KG1 (cell line): ENCODE results near the gene MB.
"Not testable (repeated sequence)": the region's sequence is repeated elsewhere in the genome, so short reads cannot be mapped to it uniquely, and the experiment has no call there.

ENCODE experiments used
- DNase-seq: peaks from one replicate; lab custom pipeline; 2025; lab: John Stamatoyannopoulos, UW

The MB gene

DNA sequence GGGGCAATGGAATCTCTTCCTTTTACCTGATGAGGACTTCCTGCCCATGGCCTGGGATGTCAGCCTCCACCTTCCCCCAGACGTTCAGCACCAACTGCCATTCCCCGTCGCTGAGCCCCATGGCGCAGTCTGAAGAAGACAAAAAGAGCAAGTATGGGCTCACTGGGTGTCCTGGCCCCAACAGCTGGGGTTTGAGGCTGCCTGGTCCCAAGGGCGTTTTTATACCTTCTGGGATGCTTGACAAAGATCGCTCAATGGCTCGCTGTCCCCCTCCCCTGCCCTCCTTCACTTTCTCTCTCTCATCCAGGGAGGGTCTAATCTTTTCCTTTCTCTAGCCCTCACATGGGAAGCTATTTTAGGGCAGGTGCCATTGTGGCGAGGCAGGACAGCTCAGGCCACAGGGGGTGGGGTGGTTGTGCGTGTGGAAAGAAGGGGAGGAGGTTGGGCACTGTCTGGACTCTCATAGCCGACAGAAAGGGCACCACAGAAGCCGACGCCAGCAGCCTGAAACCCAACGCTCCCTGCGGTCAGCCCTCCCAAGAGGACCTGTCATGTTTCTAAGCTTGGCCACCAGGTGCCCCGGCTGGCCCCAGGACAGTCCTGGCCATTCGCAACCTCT, at the start of gene MB:
Gene MB, minus strand, starts transcription at position 193 of the 619 bp plus-strand sequence. Its CDS starts 72 bp downstream, at position 121.
- no peak for DNase-seq

DNA sequence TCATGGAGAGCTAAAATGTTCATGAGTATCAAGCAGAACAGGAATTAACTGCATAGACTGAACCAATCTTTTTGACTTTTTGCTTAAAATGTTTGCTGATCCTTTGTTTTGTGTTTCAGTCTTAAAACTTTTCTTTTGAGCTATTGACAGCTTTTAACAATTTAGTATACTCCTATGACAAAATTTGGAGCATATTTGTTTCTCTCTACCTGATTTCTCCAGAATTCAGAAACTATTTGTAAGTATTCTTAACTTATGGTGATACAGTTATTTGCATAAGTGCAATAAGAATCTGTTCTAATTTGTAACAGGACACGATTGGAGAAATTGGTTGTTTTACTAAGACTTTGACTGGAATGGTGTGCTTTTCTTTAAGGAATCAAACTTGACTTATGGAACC, 49.6 kb upstream of the MB start:
- DNase-seq, result not testable (repeated sequence)

DNA sequence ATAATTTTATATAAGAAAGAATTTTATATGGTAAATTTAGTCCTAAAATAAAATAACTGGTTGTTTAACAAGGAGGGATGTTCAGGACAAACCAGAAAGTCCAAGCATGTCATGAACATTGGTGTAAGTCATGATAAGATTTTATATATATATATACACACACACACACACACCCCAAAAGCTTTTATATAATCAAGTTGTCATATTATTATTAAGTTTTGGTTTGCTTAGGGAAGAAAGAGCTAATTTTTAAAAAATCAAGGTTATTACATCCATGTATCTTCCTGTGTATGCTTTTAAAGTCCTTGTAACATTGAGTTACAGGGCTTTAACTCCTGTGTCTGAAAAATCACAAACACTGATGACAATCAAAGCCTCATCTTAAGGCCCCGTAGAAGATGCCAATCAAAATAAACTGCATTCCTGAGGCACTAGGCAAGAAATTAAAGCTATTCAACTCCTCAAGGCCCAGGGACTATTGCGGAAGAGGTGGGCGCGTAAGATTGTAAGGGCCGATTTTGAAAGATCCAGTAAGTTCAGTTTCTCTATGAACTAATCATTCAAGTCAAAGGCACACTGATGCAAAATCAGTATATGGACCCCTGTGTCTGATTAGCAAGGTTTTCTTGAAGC, 47.9 kb upstream of the MB start:
- no peak for DNase-seq

DNA sequence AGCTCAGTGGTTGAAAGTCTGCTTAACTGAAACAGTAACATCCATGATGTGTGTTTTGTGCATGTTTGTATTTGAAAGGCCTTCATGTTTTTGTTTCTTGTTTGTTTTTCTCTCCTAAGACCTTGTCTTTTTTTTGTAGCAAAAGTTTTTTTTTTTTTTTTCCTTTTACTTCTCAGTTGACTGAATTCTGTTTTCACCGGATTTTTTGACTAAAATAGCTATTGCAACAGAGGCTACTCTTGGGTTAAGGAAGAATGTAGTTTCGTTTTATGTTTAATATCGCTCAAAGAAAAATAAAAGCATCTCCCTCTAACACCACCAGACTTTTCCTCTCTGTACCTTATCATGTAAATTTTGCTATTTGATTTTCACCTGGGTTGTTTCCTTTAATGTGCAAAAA, 46.2 kb upstream of the MB start:
- no peak for DNase-seq

DNA sequence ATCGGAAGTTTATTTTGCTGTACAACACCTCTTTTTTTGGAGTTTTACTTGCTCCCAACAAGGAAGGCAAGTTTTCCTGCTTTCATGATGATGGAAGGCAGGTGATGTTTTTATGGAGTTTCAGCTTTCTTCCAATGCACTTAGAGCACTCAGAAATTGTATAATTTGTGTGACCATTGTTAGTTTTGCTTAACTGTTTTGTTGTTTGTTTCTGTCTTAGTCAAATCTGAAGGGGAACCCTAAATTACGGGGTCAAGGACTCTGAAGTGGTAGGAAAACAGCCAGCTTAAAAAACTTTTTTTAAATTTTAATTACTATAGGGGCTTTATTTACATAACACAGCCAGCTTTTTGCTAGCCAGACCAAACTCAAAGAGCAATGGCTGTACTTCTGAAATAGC, 45.8 kb upstream of the MB start:
- no peak for DNase-seq

DNA sequence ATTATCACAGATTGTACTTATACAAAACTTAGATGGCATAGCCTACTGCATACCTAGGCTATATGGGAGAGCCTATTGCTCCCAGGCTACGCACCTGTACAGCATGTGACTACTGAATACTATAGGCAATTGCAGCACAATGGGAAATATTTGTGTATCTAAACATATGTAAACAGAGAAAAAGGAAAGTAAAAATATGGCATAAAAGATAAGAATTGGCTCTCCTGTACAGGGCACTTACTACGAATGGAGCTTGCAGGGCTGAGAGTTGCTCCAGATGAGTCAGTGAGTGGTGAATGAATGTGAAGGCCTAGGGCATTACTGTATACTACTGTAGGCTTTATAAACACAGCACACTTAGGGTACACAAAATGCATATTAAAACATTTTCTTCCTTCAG, 44.3 kb upstream of the MB start:
- no peak for DNase-seq

DNA sequence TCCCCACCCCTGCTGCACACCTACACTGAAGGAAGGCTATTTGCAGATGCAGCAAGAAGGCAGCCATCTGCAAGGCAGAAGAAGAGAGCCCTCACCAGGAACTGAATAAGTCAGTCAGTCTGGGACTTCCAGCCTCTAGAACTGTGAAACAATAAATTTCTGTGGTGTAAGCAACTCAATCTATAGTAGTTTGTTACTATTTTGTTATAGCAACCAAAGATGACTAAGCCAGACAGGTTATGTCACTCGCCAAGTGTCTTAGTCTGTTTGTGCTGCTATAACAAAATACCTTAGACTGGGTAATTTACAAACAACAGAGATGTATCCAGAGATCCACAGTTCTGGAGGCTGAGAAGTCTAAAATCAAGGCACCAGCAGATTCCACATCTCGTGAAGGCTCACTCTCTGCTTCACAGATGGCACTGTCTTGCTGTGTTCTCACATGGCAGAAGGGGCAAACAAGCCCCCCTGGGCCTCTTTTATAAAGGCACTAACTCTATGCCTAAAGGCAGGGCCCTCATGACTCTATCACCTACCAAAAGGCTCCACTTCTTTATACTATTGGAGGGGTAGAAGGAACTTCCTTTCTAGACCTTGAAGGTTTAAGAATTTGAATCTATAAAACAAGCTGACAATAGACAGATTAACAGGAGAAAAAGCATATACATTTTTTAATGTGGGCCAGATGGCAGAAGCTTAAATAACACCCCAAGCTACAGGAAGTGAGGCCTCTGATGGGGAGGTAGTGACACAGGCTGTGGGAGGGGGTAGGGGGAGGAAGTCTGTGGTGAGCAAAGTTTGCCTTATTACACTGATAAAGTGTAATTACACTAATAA, 43.4 kb upstream of the MB start:
- peak; percentile 67 for DNase-seq

DNA sequence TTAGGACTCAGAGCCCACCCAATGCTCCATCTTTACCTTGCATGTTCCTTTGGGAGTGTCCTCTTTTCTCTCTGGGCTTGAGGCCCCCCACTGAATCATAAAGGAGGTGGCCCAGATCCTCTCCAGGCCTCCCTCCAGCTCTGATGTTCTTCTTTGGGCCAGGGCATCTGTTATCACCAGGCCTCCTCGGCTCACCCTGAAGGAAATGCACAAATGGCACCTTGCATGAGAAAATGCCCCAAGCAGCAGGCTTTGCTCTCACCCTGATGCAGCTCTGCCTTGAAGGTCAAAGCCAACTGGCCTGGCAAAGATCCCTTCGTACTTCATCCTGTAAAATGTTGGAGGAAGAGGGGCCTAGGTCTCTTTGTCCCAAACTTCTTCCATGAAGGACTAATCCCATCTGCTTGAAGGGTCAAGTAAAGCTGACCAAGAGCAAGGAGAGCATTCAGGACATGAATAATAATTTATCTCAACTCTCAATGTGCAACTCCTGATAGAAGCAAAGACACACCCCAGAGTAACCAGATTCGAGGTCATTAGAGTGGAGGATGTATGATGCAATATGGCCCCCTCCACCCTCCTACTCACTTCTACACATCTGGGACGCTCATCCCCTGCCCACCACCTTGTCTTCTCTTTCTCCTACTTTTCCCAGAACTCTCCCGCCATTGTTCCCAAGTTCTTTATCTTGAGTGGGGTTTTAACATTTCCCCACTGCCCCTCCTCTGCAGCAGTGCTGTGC, 40.6 kb upstream of the MB start:
- no peak for DNase-seq

DNA sequence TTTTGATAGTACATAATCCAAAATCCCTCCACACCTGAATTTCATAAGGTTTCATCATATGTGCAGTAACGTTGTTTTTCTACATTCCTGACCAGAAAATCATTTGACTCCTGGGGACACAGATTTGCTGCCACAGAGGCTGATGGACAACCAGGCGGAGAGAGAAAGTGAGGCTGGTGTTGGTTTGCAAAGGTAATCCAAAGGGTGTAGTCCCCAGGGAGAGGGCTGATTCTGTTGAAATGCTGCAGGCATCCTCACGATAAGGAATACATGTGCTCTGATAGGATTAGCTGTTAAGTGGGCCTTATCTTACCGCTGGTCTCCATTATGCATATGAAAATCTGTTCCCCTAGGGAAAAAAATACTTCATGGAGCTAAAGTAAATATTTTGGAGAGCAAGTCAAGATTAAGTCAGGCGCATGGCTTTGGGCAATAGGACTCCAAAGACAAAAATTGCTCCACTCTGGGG, 39.2 kb upstream of the MB start:
- DNase-seq, result no peak

DNA sequence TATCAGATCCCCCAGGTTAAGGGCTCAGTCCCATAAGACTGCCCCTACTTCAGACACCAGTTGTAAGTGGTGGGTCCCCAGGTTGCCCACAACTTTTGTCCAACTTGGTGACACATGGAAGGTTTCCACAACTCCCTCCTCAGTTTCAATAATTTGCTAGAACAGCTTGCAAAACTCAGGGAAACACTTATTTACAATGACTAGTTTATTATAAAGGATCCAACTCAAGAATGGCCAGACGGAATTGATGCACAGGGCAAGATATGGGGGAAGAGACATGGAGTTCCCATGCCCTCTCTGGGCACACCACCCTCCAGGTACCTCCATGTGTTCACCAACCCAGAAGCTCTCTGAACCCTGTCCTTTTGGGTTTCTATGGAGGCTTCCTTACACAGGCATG, 36.7 kb upstream of the MB start:
- DNase-seq, result no peak

DNA sequence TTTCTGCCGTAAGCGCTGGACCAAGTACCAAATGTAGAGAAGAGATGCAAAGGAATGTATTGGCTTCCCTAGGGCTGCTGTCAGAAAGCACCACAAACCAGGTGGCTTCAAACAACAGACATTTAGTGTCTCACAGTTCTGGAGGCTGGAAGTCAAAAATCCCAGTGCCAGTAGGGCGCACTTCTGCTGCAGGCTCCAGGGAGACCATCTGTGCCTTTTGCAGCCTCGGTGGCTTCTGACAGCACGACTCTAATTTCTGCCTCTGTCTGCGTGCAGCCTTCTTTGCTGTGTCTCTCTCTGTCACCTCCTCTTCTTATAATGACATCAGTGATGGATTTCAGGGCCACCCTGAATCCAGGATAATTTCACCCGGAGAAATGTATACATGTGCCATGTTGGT, 34.0 kb upstream of the MB start:
- DNase-seq, result no peak

DNA sequence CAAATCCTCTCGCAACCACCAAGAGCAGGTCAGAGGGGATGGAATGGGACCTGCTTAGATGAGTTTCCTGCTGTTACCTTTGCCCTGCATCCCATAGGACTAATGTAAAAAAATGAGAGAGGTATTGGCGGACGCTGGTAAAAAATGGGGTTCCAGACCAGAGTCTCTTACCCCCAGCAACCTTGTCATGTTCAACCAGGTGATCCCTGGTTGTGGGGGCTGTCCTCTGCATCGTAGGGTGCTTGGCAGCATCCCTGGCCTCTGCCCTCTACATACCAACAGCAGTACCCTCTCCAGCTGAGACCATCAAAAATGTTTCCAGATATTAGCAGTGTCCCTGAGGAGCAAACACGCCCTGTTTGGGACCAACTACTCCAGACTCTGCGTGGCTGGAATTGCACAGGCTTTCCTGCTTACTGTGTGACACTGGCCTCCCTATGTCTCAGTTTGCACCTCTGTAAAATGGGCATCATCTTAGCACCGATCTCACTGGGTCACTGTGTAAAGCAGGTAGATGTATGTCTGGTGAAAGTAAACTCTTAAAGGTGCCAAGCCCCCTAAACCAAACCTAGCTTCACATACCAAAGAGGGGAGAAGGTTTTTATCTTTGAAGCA, 32.6 kb upstream of the MB start:
- no peak for DNase-seq

DNA sequence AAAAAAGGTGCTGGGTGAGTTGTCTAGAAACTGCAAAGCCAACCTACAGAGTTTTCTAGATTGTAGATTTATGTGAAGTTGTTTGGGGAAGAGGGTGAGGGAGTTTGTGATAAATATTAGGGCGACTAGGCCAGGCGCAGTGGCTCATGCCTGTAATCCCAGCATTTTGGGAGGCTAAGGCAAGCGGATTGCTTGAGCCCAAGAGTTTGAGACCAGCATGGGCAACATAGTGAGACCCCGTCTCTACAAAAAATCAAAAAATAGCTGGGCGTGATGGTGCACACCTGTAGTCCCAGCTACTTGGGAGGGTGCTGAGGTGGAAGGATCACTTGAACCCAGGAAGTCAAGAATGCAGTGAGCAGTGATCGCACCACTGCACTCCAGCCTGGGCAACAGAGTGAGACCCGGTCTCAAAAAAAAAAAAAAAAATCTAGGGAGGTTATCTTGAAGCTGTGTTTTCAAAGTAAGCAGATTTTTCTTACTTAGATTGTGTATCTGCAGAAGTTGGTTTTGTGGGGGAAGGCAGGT, 32.0 kb upstream of the MB start:
- no peak for DNase-seq

DNA sequence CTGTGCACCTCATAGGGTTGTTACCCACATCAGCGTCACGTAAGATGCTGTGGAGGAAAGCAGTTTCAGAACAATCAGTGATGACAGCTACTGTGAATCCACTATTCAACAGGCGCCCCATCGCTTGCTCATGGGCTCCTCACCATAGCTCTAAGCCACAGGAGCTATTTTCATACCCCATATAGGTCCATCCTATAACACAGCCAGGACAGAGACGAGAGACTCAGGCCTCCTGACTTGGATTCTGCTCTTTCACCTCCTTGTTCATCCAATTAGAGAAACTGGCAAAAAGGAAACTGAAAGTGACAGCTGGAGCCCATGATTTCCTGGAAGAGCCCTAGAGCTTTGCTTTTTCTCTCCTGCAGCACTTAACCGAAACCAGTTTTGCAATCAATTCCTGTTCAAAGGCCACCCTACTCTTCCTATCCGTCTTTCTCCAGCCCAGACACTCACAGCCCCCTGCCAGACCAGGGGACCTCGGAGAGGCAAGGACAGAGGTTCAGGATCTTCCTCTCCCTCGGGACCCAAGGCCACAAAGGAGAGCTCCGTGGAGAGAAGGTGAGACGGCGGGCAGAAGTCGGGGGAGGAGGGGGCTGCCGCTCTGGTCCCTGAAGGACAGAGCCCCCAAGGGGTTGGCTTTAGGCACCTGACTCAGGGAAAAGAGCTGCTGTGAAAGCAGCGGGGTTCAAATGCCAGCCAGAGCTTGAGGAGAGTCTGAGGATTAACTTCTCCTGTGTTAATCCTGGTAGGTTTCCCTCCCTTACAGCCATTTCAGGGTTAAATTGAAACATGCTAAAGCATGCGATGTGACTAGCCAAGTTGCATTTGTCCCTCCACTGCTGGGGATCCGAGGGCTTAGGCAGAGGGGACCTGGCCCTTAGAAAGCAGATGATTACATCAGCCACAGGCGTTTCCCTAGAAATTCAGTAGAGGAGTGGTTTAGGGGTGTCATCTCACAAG, 31.2 kb upstream of the MB start, which contains the start of gene APOL6:
Gene APOL6, plus strand, starts transcription at position 381 of the 960 bp plus-strand sequence. CDS start 7,980 bp downstream, outside the sequence.
- peak; percentile 46 for DNase-seq

DNA sequence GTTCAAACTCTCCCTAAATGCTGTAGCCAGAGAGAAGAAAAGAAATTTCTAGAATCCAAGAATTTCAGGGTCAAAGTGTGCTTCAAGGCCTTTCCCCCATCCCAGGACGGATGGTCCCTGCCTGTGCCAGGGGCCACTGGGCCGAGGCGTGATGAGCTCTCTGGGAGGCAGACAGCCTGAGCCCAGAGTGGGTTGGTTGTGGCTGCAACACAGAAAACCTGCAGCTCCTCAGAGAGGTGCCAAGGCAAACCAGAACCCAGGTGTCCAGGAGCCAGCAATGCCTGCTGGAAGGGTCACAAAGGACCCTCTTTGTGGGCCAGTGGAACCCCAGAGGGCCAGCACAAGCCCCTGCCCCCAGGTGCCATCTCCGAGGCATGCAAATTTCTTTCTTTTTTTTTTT, 28.5 kb upstream of the MB start:
- DNase-seq, result no peak

DNA sequence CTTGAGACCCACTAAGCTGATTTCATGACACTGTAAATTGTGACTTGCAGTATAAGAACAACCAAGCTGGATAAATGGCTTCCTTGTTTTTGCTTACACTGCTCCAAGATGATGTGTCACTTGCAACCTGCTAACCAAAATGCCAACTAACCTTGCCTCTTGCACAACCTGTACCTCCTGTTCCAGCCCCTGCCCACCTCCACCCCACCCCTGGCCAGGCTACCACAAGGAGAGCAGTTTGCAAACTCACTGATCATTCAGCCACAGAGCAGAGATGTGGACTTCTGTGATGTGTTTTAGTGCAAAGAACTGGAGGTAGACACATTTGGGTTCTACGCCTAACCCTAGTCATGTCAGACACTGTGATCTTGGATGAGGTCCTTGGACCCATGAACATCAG, 26.9 kb upstream of the MB start:
- no peak for DNase-seq

DNA sequence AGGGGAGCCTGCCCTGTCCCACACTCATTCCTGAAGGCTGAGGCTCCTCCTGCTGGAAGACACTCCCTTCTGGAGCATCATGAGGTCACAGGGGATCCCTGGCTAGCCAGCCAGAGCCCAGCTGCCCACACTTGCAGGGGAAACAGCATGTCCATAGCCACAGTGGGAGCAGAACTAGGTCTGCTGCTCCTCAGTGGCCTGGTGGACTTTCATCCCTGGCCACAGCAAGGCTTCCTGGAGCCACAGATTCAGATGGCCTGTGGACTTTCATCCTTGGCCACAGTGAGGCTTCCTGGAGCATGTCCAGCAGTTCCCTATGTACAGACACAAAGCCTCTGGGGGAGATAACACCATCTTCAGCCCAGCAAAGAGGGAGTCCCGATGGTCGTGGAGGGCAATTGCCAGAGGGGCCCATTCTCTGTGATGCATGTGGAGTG, 25.2 kb upstream of the MB start:
- no peak for DNase-seq

DNA sequence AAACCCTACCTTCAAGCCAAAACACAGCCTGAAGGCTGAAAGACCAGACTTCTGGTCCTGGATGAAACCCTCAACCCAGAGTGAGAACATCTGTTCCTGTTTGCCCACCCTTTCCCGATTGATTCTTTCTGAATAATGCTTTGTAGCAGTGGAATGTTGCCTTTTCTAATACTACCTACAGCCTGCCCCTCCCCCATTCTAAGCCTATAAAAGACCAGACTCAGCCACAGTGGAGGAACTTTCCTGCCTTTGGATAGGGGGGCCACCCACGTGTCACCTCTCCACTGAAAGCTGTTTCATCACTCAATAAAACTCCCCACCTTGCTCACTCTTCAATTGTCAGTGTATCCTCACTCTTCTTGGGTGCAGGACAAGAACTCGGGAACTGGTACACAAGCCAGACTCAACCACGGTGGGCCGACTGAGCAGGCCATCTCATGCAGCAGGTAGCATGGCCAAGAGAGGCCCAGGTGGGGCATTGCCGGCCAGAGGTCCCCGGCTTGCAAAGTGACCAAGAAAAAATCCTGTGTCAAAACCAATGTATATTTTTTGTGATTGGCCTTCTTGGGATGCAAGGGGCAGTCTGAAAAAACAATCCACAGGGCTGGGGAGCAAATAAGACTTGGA, 24.5 kb upstream of the MB start:
- no peak for DNase-seq

DNA sequence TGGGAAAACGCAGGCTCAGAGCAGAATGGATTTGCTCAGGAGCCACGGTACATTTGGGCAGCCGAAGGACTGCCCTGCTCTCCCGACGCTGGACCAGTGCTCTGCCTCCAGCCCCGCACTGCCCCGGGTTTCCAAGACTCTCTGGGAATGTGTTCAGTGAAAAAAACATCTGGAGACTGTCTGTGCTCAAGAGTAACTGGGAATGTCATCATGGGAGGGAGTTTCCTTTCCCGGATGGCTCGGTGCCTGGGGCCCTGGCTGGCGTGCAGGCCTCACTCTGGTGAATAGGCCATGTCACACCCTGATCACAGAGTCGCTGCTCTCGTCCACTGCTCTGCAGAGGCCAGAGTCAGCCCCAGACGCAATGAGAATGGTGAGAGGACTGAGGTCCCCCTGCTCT, 21.3 kb upstream of the MB start:
- DNase-seq, result no peak

DNA sequence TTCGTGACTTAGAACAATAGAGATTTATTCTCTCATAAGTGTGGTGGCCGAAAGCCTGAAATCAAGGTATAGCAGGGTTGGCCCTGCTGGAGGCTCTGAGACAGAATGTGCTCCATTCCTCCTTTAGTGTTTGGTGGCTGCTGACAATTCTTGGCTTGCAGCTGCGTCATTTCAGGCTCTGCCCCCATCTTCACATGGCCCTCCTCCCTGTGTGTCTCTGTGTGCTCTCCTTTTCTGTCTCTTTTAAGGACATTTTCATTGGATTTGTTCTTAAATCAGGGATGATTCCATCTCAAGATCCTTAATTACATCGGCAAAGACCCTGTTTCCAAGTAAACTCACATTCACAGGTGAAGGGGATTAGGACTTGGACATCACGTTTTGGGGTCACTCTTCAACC, 20.9 kb upstream of the MB start:
- DNase-seq, result no peak
